Transverse colon (tissue), 4 donors: Measurements from ENCODE around the gene BRK1. TPM values are rescaled to one million over a fixed set of nuclear protein-coding genes. Genes with fewer than 3 reads are reported as not detected.

Experiments
- DNase-seq: peaks from one replicate; pipeline ENCODE4 v3.0.0-alpha.2; 2019
- H3K27ac ChIP-seq, 4 donors: fragments of 200-600 bp; sonication (generic); 2 replicates each; pipeline ENCODE4 v1.5.1; 2016 to 2018; ENCODE audit warnings: inconsistent platforms in 4 of 4
- H3K27me3 ChIP-seq: fragments of 200-600 bp; sonication (generic); 2 replicates; pipeline ENCODE4 v1.5.1; 2017; ENCODE audit warnings: inconsistent platforms
- H3K36me3 ChIP-seq, 4 donors: fragments of 200-600 bp; sonication (generic); 2 replicates each; pipeline ENCODE4 v1.5.1; 2017 to 2019; ENCODE audit warnings: inconsistent platforms in 4 of 4
- H3K4me1 ChIP-seq, 4 donors: fragments of 200-600 bp; sonication (generic); 2 replicates each; pipeline ENCODE4 v1.5.1; 2017 to 2020; ENCODE audit warnings: inconsistent platforms in 4 of 4
- H3K4me3 ChIP-seq, 4 donors: fragments of 200-600 bp; sonication (generic); 1 replicate in 1 of 4; 2 replicates in 3 of 4; pipeline versions ENCODE4 v1.5.1 to v1.6.1; 2017 to 2019; ENCODE audit warnings: inconsistent platforms in 4 of 4
- H3K9me3 ChIP-seq, 2 donors: fragments of 200-600 bp; sonication (generic); 2 replicates each; pipeline ENCODE4 v1.5.1; 2017 to 2019; ENCODE audit warnings: inconsistent platforms in 2 of 2
- CTCF ChIP-seq, 5 experiments: fragments of 200-600 bp in 3 of 5; fragments of 450-650 bp in 2 of 5; sonication (generic) in 3 of 5; IDR thresholded peaks; 1 replicate in 2 of 5; 2 replicates in 3 of 5; pipeline ENCODE4 v1.5.1; 2016 to 2017; ENCODE audit warnings: antibody characterized with exemption in 5 of 5, inconsistent platforms in 3 of 5, mild to moderate bottlenecking in 2 of 5, moderate library complexity in 1 of 5
- EP300 ChIP-seq: sonication (generic); formaldehyde crosslinking; IDR thresholded peaks from one replicate; pipeline ENCODE4 v1.6.1; 2017; ENCODE audit warnings: antibody characterized with exemption, low read depth
- POLR2A ChIP-seq: fragments of 450-650 bp; IDR thresholded peaks from one replicate; pipeline ENCODE4 v1.6.1; 2016; ENCODE audit warnings: antibody characterized with exemption, mild to moderate bottlenecking, moderate library complexity
- POLR2AphosphoS5 ChIP-seq, 3 donors: sonication (generic); formaldehyde crosslinking; IDR thresholded peaks; one replicate each; pipeline ENCODE4 v1.6.1; 2016; ENCODE audit warnings: antibody characterized with exemption in 3 of 3
- WGBS, 2 donors: methylation state at CpG; one replicate each; pipeline ENCODE4 v1.1.5; 2018; ENCODE audit warnings: low coverage in 1 of 2; 5-methylcytosine and 5-hydroxymethylcytosine counted together
- in situ Hi-C, 4 donors: fragments of 200-750 bp; cut with MboI; loops; one replicate each; pipeline versions ENCODE4 v1.15.0 to v1.15.1; 2017; ENCODE audit warnings: low sequenced_read_pairs in 3 of 4, low pct_ligation_motif_present in 1 of 4, low pct_unique_long_range_greater_than_20kb in 1 of 4
- intact Hi-C: fragments of 100-400 bp; cut with DNase I; formaldehyde crosslinking; loops from one replicate; pipeline ENCODE4 v1.15.1; 2023; ENCODE audit warnings: low total_unique reads
- total RNA-seq, 4 donors: library from RNA; depleted of rRNA; stranded (reverse); fragments of >200 nt; gene quantifications; one replicate each; pipeline ENCODE4 v1.1.0, GENCODE V29; 2016

The BRK1 gene
- total RNA-seq, 4 donors from 2014 or later, result 37.0 to 88.8 (median 72.5) TPM

GRCh38 chr3:10145685-10146084 lies 30.2 kb downstream of the BRK1 start:
- DNase-seq, result no peak
- Histone ChIP-seq H3K4me1 (peaks cover 16 to 40% (median 26%) of the 10 kb centered on the region in 4 donors), H3K27me3 (no peaks in the 10 kb centered on the region), H3K27ac (no peak overlapping the region), H3K36me3 (peaks cover 0 to 33% (median 10%) of the 10 kb centered on the region in 4 donors), H3K9me3 (no peaks in the 10 kb centered on the region), H3K4me3 (no peak overlapping the region)
- TF ChIP-seq POLR2A, result no peak
- TF ChIP-seq CTCF (IDR thresholded peaks at IDR 0.05), result no peak
- no peak for TF ChIP-seq EP300
- no peak for TF ChIP-seq POLR2AphosphoS5 (IDR thresholded peaks at IDR 0.05)
- intact Hi-C loops (no loop called here), in situ Hi-C loops (no loop called here)
- WGBS, 2 donors, result 72 to 81% methylated on average over 2 to 4 of the region's 4 CpGs

- Histone ChIP-seq H3K4me3 (no peak overlapping the region), H3K4me1 (peaks cover 3 to 17% (median 7%) of the 10 kb centered on the region in 4 donors), H3K9me3 (no peaks in the 10 kb centered on the region), H3K27ac (no peak overlapping the region), H3K27me3 (no peaks in the 10 kb centered on the region), H3K36me3 (peaks cover 0 to 46% (median 19%) of the 10 kb centered on the region in 4 donors)
- intact Hi-C loops (no loop called here), in situ Hi-C loops (no loop called here)
- DNase-seq, result no peak
- WGBS, 2 donors, result 84% methylated on average over 8 of the region's 8 CpGs; no CpG with 5 or more reads in 1 of the 2 donors
- no peak for TF ChIP-seq CTCF (IDR thresholded peaks at IDR 0.05)
- no peak for TF ChIP-seq EP300
- TF ChIP-seq POLR2AphosphoS5 (IDR thresholded peaks at IDR 0.05), result no peak
- TF ChIP-seq POLR2A, result no peak
Observed at GRCh38 chr3:10149226-10149625, 33.8 kb downstream of the BRK1 start.

GRCh38 chr3:10150987-10151386 lies 35.5 kb downstream of the BRK1 start:
- no peaks in the 10 kb centered on the region for H3K27me3 ChIP-seq
- no peak overlapping the region for H3K27ac ChIP-seq
- no peak overlapping the region for H3K4me3 ChIP-seq
- in situ Hi-C loops, result no loop called here
- WGBS, 2 donors, result 75% methylated on average over 6 of the region's 6 CpGs; no CpG with 5 or more reads in 1 of the 2 donors
- TF ChIP-seq CTCF (IDR thresholded peaks at IDR 0.05) (no peak), POLR2AphosphoS5 (IDR thresholded peaks at IDR 0.05) (no peak), EP300 (no peak), POLR2A (no peak)
- peaks cover 0 to 42% (median 19%) of the 10 kb centered on the region in 4 donors for H3K36me3 ChIP-seq
- intact Hi-C loops, result no loop called here
- no peaks in the 10 kb centered on the region for H3K9me3 ChIP-seq
- DNase-seq, result no peak
- H3K4me1 ChIP-seq, result no peaks in the 10 kb centered on the region

GRCh38 chr3:10154335-10155122 lies 39.1 kb downstream of the BRK1 start:
- no peak for DNase-seq
- peaks cover 0 to 30% (median 12%) of the 10 kb centered on the region in 4 donors for H3K36me3 ChIP-seq
- no peak for TF ChIP-seq EP300
- TF ChIP-seq POLR2A, result no peak
- TF ChIP-seq CTCF (IDR thresholded peaks at IDR 0.05), result no peak
- TF ChIP-seq POLR2AphosphoS5 (IDR thresholded peaks at IDR 0.05), result no peak
- in situ Hi-C loops, result no loop called here
- WGBS, 2 donors, result 88 to 90% methylated on average over 9 to 14 of the region's 14 CpGs
- H3K27me3 ChIP-seq, result no peaks in the 10 kb centered on the region
- no peaks in the 10 kb centered on the region for H3K4me1 ChIP-seq
- no peak overlapping the region for H3K27ac ChIP-seq
- no peak overlapping the region for H3K4me3 ChIP-seq
- intact Hi-C loops, result no loop called here
- H3K9me3 ChIP-seq, result no peaks in the 10 kb centered on the region
